ENCODE measurements around the gene CDK7.
A peak's percentile ranks its signal among the peaks of the same experiment; 100 is the strongest.

The CDK7 gene

DNA sequence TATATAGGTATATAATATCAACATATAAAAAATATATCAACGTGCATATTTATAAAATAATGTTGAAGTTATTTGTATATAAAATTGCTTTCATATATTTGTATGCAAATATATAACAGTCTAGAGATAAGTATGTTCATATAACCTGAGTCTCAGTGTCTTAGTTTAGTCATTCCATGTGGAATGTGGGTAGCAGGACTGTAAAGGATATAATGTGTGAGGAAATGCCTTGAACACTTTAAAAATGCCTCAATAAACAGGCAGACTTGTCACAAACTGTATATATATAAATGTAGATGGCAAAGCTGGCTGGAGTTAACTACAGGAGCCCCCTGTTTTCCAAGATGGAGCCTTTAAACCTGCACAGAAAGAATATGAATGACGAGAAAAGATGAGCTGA, 49.5 kb downstream of the CDK7 start:
- Histone ChIP-seq H3K27me3 (ENCODE audit: control insufficient read depth in 5 of 5, insufficient read depth in 4 of 5, low read length in 5 of 5) (no peaks in the 10 kb centered on the region), H3K4me1 (ENCODE audit: control insufficient read depth in 5 of 5, insufficient read depth in 5 of 5, low read length in 5 of 5) (no peaks in the 10 kb centered on the region), H3K9me3 (ENCODE audit: control insufficient read depth in 5 of 5, low read length in 5 of 5) (no peaks in the 10 kb centered on the region), H3K36me3 (ENCODE audit: control insufficient read depth in 5 of 5, insufficient read depth in 5 of 5, low read length in 5 of 5) (peaks cover 10 to 41% (median 28%) of the 10 kb centered on the region in 5 donors), H3K9ac (ENCODE audit: low read length in 5 of 5) (no peak overlapping the region), H3K4me3 (ENCODE audit: low read depth in 1 of 5, low read length in 5 of 5) (no peak overlapping the region), H3K27ac (ENCODE audit: low read depth, low read length) (no peak overlapping the region)

GRCh38 chr5:69285448-69286116, 50.9 kb downstream of the CDK7 start:
- no peaks in the 10 kb centered on the region for H3K9me3 ChIP-seq (ENCODE audit: control insufficient read depth in 5 of 5, low read length in 5 of 5)
- H3K27ac ChIP-seq (ENCODE audit: low read depth, low read length): no peak overlapping the region
- no peaks in the 10 kb centered on the region for H3K4me1 ChIP-seq (ENCODE audit: control insufficient read depth in 5 of 5, insufficient read depth in 5 of 5, low read length in 5 of 5)
- no peaks in the 10 kb centered on the region for H3K27me3 ChIP-seq (ENCODE audit: control insufficient read depth in 5 of 5, insufficient read depth in 4 of 5, low read length in 5 of 5)
- peaks cover 4 to 29% (median 17%) of the 10 kb centered on the region in 5 donors for H3K36me3 ChIP-seq (ENCODE audit: control insufficient read depth in 5 of 5, insufficient read depth in 5 of 5, low read length in 5 of 5)
- H3K4me3 ChIP-seq (ENCODE audit: low read depth in 1 of 5, low read length in 5 of 5): no peak overlapping the region
- H3K9ac ChIP-seq (ENCODE audit: low read length in 5 of 5): no peak overlapping the region

GRCh38 chr5:69288069-69288468, 53.4 kb downstream of the CDK7 start:
- no peaks in the 10 kb centered on the region for H3K4me1 ChIP-seq (ENCODE audit: control insufficient read depth in 5 of 5, insufficient read depth in 5 of 5, low read length in 5 of 5)
- no peak overlapping the region for H3K4me3 ChIP-seq (ENCODE audit: low read depth in 1 of 5, low read length in 5 of 5)
- H3K27ac ChIP-seq (ENCODE audit: low read depth, low read length): no peak overlapping the region
- H3K9me3 ChIP-seq (ENCODE audit: control insufficient read depth in 5 of 5, low read length in 5 of 5): no peaks in the 10 kb centered on the region
- peaks cover 6 to 24% (median 16%) of the 10 kb centered on the region in 5 donors for H3K36me3 ChIP-seq (ENCODE audit: control insufficient read depth in 5 of 5, insufficient read depth in 5 of 5, low read length in 5 of 5)
- no peaks in the 10 kb centered on the region for H3K27me3 ChIP-seq (ENCODE audit: control insufficient read depth in 5 of 5, insufficient read depth in 4 of 5, low read length in 5 of 5)
- H3K9ac ChIP-seq (ENCODE audit: low read length in 5 of 5): no peak overlapping the region

DNA sequence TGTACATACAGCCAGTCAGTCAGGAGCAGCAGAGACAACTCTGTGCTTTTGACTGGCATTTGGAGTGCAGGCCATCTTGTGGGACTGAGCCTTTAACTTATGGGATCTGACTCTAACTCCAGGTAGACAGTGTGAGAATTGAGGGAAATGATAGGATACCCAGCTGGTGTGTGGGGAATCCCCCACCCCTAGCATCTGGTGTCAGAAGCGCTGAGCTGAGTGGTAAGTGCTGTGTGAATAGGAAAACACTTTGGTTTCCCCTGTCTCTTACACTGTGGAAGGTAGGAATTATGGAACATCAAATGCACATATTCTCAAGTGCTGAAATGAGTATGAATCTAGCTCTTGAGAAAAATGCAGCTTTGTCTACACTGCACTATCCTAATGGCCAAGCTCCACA, 54.0 kb downstream of the CDK7 start:
- Histone ChIP-seq H3K9me3 (ENCODE audit: control insufficient read depth in 5 of 5, low read length in 5 of 5) (no peaks in the 10 kb centered on the region), H3K36me3 (ENCODE audit: control insufficient read depth in 5 of 5, insufficient read depth in 5 of 5, low read length in 5 of 5) (peaks cover 6 to 24% (median 18%) of the 10 kb centered on the region in 5 donors), H3K27me3 (ENCODE audit: control insufficient read depth in 5 of 5, insufficient read depth in 4 of 5, low read length in 5 of 5) (no peaks in the 10 kb centered on the region)

GRCh38 chr5:69292306-69292705, 57.6 kb downstream of the CDK7 start:
- Histone ChIP-seq H3K27ac (ENCODE audit: low read depth, low read length) (no peak overlapping the region), H3K4me3 (ENCODE audit: low read depth in 1 of 5, low read length in 5 of 5) (no peak overlapping the region), H3K36me3 (ENCODE audit: control insufficient read depth in 5 of 5, insufficient read depth in 5 of 5, low read length in 5 of 5) (peaks cover 4 to 20% (median 10%) of the 10 kb centered on the region in 5 donors), H3K9ac (ENCODE audit: low read length in 5 of 5) (no peak overlapping the region), H3K27me3 (ENCODE audit: control insufficient read depth in 5 of 5, insufficient read depth in 4 of 5, low read length in 5 of 5) (no peaks in the 10 kb centered on the region), H3K9me3 (ENCODE audit: control insufficient read depth in 5 of 5, low read length in 5 of 5) (no peaks in the 10 kb centered on the region), H3K4me1 (ENCODE audit: control insufficient read depth in 5 of 5, insufficient read depth in 5 of 5, low read length in 5 of 5) (peaks cover 0 to 4% (median 0%) of the 10 kb centered on the region in 5 donors)

More for the DNA sequence above, 54.0 kb downstream of the CDK7 start:
- Histone ChIP-seq H3K4me3 (ENCODE audit: low read depth in 1 of 5, low read length in 5 of 5) (no peak overlapping the region), H3K9ac (ENCODE audit: low read length in 5 of 5) (no peak overlapping the region), H3K4me1 (ENCODE audit: control insufficient read depth in 5 of 5, insufficient read depth in 5 of 5, low read length in 5 of 5) (no peaks in the 10 kb centered on the region), H3K27ac (ENCODE audit: low read depth, low read length) (no peak overlapping the region)

DNA sequence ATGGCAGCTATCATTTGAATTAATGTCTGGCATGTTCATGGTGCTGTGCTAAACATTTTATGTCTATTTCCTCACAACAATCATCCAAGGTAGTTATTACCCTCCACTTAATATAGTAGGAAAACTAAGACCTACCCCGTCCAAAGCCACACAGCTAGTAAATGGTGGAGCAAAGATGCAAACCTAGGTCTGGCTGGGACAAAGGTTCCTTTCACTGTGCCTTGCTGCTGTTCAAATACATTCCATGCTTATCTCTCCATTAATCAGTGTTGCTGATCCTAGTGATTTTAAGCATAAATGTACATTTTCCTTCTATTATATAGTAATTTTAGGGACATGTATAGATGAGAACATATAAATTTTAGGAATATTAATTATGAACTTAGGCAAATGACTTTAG, 59.2 kb downstream of the CDK7 start:
- Histone ChIP-seq H3K9me3 (ENCODE audit: control insufficient read depth in 5 of 5, low read length in 5 of 5) (no peaks in the 10 kb centered on the region), H3K27ac (ENCODE audit: low read depth, low read length) (no peak overlapping the region), H3K4me3 (ENCODE audit: low read depth in 1 of 5, low read length in 5 of 5) (no peak overlapping the region), H3K9ac (ENCODE audit: low read length in 5 of 5) (no peak overlapping the region), H3K27me3 (ENCODE audit: control insufficient read depth in 5 of 5, insufficient read depth in 4 of 5, low read length in 5 of 5) (no peaks in the 10 kb centered on the region), H3K4me1 (ENCODE audit: control insufficient read depth in 5 of 5, insufficient read depth in 5 of 5, low read length in 5 of 5) (peaks cover 0 to 4% (median 0%) of the 10 kb centered on the region in 5 donors), H3K36me3 (ENCODE audit: control insufficient read depth in 5 of 5, insufficient read depth in 5 of 5, low read length in 5 of 5) (peaks cover 4 to 15% (median 10%) of the 10 kb centered on the region in 5 donors)

DNA sequence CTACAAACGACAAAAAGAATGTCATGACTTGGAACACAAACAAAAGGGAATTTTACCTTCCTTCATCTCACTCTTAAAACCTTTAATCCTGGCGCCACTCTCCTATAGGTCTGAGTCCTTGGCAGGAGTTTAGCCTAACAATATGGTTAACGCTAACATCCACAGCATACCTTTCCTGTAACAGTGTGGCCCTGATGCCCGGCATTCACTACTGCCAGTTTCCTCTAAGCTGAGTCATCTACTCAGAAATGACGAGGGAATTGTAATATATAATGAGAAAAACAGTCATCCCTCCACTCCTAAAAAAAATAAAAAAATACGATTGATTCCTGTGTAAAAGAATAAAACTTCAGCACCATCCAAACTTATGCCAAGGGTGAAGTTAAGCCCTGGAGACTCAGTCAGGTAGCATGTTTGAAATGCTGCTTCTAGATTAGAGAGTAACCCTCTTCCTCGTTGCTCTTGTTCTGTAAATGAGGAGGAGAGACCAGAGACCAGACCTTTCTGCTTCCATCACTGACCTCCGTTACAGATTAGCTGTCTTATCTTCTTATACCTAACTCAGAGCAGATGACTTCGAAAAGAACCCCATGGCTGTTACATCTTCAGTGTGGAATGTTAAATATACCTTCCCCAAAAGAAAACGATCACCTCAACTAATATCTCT, 60.5 kb downstream of the CDK7 start:
- Histone ChIP-seq H3K4me1 (ENCODE audit: control insufficient read depth in 5 of 5, insufficient read depth in 5 of 5, low read length in 5 of 5) (peaks cover 0 to 4% (median 0%) of the 10 kb centered on the region in 5 donors), H3K27me3 (ENCODE audit: control insufficient read depth in 5 of 5, insufficient read depth in 4 of 5, low read length in 5 of 5) (no peaks in the 10 kb centered on the region), H3K36me3 (ENCODE audit: control insufficient read depth in 5 of 5, insufficient read depth in 5 of 5, low read length in 5 of 5) (peaks cover 9 to 23% (median 10%) of the 10 kb centered on the region in 5 donors), H3K27ac (ENCODE audit: low read depth, low read length) (no peak overlapping the region), H3K9ac (ENCODE audit: low read length in 5 of 5) (peak overlapping the region in 1 of 5 donors; percentile 21), H3K9me3 (ENCODE audit: control insufficient read depth in 5 of 5, low read length in 5 of 5) (no peaks in the 10 kb centered on the region), H3K4me3 (ENCODE audit: low read depth in 1 of 5, low read length in 5 of 5) (no peak overlapping the region)

- H3K36me3 ChIP-seq (ENCODE audit: control insufficient read depth in 5 of 5, insufficient read depth in 5 of 5, low read length in 5 of 5): peaks cover 0 to 16% (median 5%) of the 10 kb centered on the region in 5 donors
Measured at GRCh38 chr5:69299625-69300024, 64.9 kb downstream of the CDK7 start.

DNA sequence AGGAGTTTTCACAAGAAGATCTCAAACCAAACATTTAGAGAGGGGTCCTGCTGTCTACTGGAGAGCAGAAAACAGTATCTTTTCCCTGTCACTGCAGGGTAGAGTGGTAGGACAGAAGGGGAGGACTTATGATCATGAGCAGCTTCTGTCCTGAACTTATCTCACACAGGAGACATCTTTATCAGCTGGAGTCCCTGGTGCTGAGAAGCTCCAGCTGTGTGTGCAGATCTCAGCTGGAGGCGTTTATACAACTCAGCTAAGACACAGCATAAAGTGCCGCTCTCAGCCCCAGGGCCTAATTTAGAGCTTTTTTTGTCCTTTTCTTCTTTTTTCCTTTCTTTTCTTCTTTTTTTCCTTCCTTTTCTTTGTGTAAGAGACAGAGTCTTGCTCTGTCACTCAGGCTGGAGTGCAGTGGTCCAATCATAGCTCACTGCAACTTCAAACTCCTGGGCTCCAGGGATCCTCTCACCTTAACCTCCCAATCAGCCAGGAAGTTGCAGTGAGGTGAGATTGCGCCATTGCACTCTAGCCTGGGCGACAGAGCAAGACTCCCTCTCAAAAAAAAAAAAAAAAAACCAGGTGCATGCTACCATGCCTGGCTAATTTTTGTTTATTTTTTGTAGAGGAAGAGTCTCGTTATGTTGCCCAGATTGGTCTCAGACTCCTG, 66.0 kb downstream of the CDK7 start:
- Histone ChIP-seq H3K4me3 (ENCODE audit: low read depth in 1 of 5, low read length in 5 of 5) (no peak overlapping the region), H3K9ac (ENCODE audit: low read length in 5 of 5) (no peak overlapping the region), H3K4me1 (ENCODE audit: control insufficient read depth in 5 of 5, insufficient read depth in 5 of 5, low read length in 5 of 5) (no peaks in the 10 kb centered on the region), H3K9me3 (ENCODE audit: control insufficient read depth in 5 of 5, low read length in 5 of 5) (no peaks in the 10 kb centered on the region), H3K27me3 (ENCODE audit: control insufficient read depth in 5 of 5, insufficient read depth in 4 of 5, low read length in 5 of 5) (no peaks in the 10 kb centered on the region), H3K36me3 (ENCODE audit: control insufficient read depth in 5 of 5, insufficient read depth in 5 of 5, low read length in 5 of 5) (peaks cover 0 to 20% (median 5%) of the 10 kb centered on the region in 5 donors), H3K27ac (ENCODE audit: low read depth, low read length) (no peak overlapping the region)

More at GRCh38 chr5:69299625-69300024, 64.9 kb downstream of the CDK7 start:
- H3K27me3 ChIP-seq (ENCODE audit: control insufficient read depth in 5 of 5, insufficient read depth in 4 of 5, low read length in 5 of 5): no peaks in the 10 kb centered on the region
- no peak overlapping the region for H3K27ac ChIP-seq (ENCODE audit: low read depth, low read length)
- H3K4me3 ChIP-seq (ENCODE audit: low read depth in 1 of 5, low read length in 5 of 5): no peak overlapping the region
- H3K4me1 ChIP-seq (ENCODE audit: control insufficient read depth in 5 of 5, insufficient read depth in 5 of 5, low read length in 5 of 5): peaks cover 0 to 4% (median 0%) of the 10 kb centered on the region in 5 donors
- H3K9ac ChIP-seq (ENCODE audit: low read length in 5 of 5): no peak overlapping the region
- H3K9me3 ChIP-seq (ENCODE audit: control insufficient read depth in 5 of 5, low read length in 5 of 5): no peaks in the 10 kb centered on the region

- Histone ChIP-seq H3K9me3 (ENCODE audit: control insufficient read depth in 5 of 5, low read length in 5 of 5) (no peaks in the 10 kb centered on the region), H3K9ac (ENCODE audit: low read length in 5 of 5) (no peak overlapping the region), H3K27me3 (ENCODE audit: control insufficient read depth in 5 of 5, insufficient read depth in 4 of 5, low read length in 5 of 5) (no peaks in the 10 kb centered on the region), H3K27ac (ENCODE audit: low read depth, low read length) (no peak overlapping the region), H3K4me1 (ENCODE audit: control insufficient read depth in 5 of 5, insufficient read depth in 5 of 5, low read length in 5 of 5) (no peaks in the 10 kb centered on the region), H3K4me3 (ENCODE audit: low read depth in 1 of 5, low read length in 5 of 5) (no peak overlapping the region), H3K36me3 (ENCODE audit: control insufficient read depth in 5 of 5, insufficient read depth in 5 of 5, low read length in 5 of 5) (peaks cover 0 to 19% (median 6%) of the 10 kb centered on the region in 5 donors)
Measured at GRCh38 chr5:69305512-69305911, 70.8 kb downstream of the CDK7 start.

Measured in subcutaneous abdominal adipose tissue (tissue), 5 donors.